Astrocyte (in vitro differentiated cells and primary cell): ENCODE measurements around the gene FOXJ3. TPM values are rescaled to one million over a fixed set of nuclear protein-coding genes. Genes with fewer than 3 reads are reported as not detected.
A peak's percentile ranks its signal among the peaks of the same experiment; 100 is the strongest.

Source experiments
- DNase-seq: peaks from one replicate; pipeline ENCODE4 v3.0.0-alpha.2; 2010; ENCODE audit warnings: low read depth
- FAIRE-seq: peaks from 2 replicates; lab custom pipeline; 2011; peaks lifted over from hg19 to GRCh38; lab: Jason Lieb, UNC
- H2AFZ ChIP-seq: 2 replicates; pipeline ENCODE4 v1.6.0; 2012; ENCODE audit warnings: low read depth, low read length, inconsistent platforms
- H3K27ac ChIP-seq: 2 replicates; pipeline ENCODE4 v1.5.1; 2011; ENCODE audit warnings: low read depth, low read length, inconsistent platforms
- H3K27me3 ChIP-seq: 2 replicates; pipeline ENCODE4 v1.6.0; 2011; ENCODE audit warnings: low read length, inconsistent platforms; ENCODE audit not compliant: insufficient read depth
- H3K36me3 ChIP-seq: 2 replicates; pipeline ENCODE4 v1.5.1; 2011; ENCODE audit warnings: low read length, inconsistent platforms; ENCODE audit not compliant: insufficient read depth
- H3K4me1 ChIP-seq: 2 replicates; pipeline ENCODE4 v1.5.1; 2011; ENCODE audit warnings: low read length, inconsistent platforms; ENCODE audit not compliant: insufficient read depth
- H3K4me2 ChIP-seq: 2 replicates; pipeline ENCODE4 v1.6.0; 2012; ENCODE audit warnings: low read length, inconsistent platforms
- H3K4me3 ChIP-seq: 2 replicates; pipeline ENCODE4 v1.5.1; 2011; ENCODE audit warnings: low read depth, mild to moderate bottlenecking, low read length, inconsistent platforms; ENCODE audit not compliant: insufficient read depth
- H3K79me2 ChIP-seq: 2 replicates; pipeline ENCODE4 v1.6.0; 2012; ENCODE audit warnings: mild to moderate bottlenecking, low read length, inconsistent platforms; ENCODE audit not compliant: insufficient read depth
- H3K9ac ChIP-seq: 2 replicates; pipeline ENCODE4 v1.6.0; 2012; ENCODE audit warnings: mild to moderate bottlenecking, low read length, inconsistent platforms
- H3K9me3 ChIP-seq: 2 replicates; pipeline ENCODE4 v1.5.1; 2012; ENCODE audit warnings: low read depth, mild to moderate bottlenecking, low read length, inconsistent platforms; ENCODE audit not compliant: insufficient read depth
- H4K20me1 ChIP-seq: 2 replicates; pipeline ENCODE4 v1.6.0; 2012; ENCODE audit warnings: low read length, inconsistent platforms; ENCODE audit not compliant: insufficient read depth
- H3K27ac Mint-ChIP-seq: one replicate; pipeline ENCODE4 v1.8.0; 2021; ENCODE audit warnings: mild to moderate bottlenecking, mixed read lengths; ENCODE audit not compliant: unreplicated experiment
- H3K27me3 Mint-ChIP-seq: one replicate; pipeline ENCODE4 v1.8.0; 2021; ENCODE audit warnings: low read depth, mixed read lengths; ENCODE audit not compliant: unreplicated experiment
- H3K36me3 Mint-ChIP-seq: one replicate; pipeline ENCODE4 v1.8.0; 2021; ENCODE audit warnings: low read depth, mixed read lengths; ENCODE audit not compliant: unreplicated experiment
- H3K4me1 Mint-ChIP-seq: one replicate; pipeline ENCODE4 v1.8.0; 2021; ENCODE audit warnings: low read depth, mixed read lengths; ENCODE audit not compliant: unreplicated experiment
- H3K4me3 Mint-ChIP-seq: one replicate; pipeline ENCODE4 v1.8.0; 2021; ENCODE audit warnings: mild to moderate bottlenecking, moderate library complexity, mixed read lengths; ENCODE audit not compliant: unreplicated experiment
- H3K9me3 Mint-ChIP-seq: one replicate; pipeline ENCODE4 v1.8.0; 2021; ENCODE audit warnings: mild to moderate bottlenecking, mixed read lengths; ENCODE audit not compliant: unreplicated experiment
- CTCF ChIP-seq: IDR thresholded peaks from 2 replicates; pipeline ENCODE4 v1.5.1; 2011; ENCODE audit warnings: low read depth, mild to moderate bottlenecking, inconsistent platforms, low read length, moderate library complexity; ENCODE audit not compliant: insufficient read depth
- EZH2 ChIP-seq: IDR thresholded peaks from 2 replicates; pipeline ENCODE4 v1.6.1; 2012; ENCODE audit warnings: mild to moderate bottlenecking, low read length, inconsistent platforms; ENCODE audit not compliant: insufficient read depth
- total RNA-seq: library from RNA; stranded (reverse); gene quantifications from 2 replicates; pipeline ENCODE4 v1.2.1, GENCODE V29; 2021

FOXJ3 gene
- total RNA-seq, 1 donor from 2014 or later = 41.9 TPM

GRCh38 chr1:42145764-42146625, 189.0 kb downstream of the FOXJ3 start:
- no peak for FAIRE-seq

GRCh38 chr1:42145389-42145716, 189.7 kb downstream of the FOXJ3 start:
- TF ChIP-seq CTCF (no peak), EZH2 (peak; percentile 3)
- no peak overlapping the region for H3K27ac ChIP-seq
- FAIRE-seq (no peak), DNase-seq (no peak)
- H4K20me1 ChIP-seq = no peaks in the 10 kb centered on the region
- no peaks in the 10 kb centered on the region for H3K79me2 ChIP-seq
- H3K27me3 ChIP-seq = peaks cover 36% of the 10 kb centered on the region
- H3K4me2 ChIP-seq = no peak overlapping the region
- no peak overlapping the region for H3K9ac ChIP-seq
- H3K4me1 ChIP-seq = no peaks in the 10 kb centered on the region
- Mint-ChIP-seq H3K36me3 (no peaks in the 10 kb centered on the region), H3K27me3 (peaks cover 24% of the 10 kb centered on the region), H3K27ac (no peak overlapping the region), H3K4me3 (no peak overlapping the region), H3K4me1 (peaks cover 2% of the 10 kb centered on the region), H3K9me3 (no peaks in the 10 kb centered on the region)
- no peaks in the 10 kb centered on the region for H3K9me3 ChIP-seq
- H3K4me3 ChIP-seq = no peak overlapping the region
- no peaks in the 10 kb centered on the region for H3K36me3 ChIP-seq
- H2AFZ ChIP-seq = no peak overlapping the region

More at GRCh38 chr1:42145764-42146625, 189.0 kb downstream of the FOXJ3 start:
- Mint-ChIP-seq H3K4me1 (peaks cover 2% of the 10 kb centered on the region), H3K9me3 (peaks cover 2% of the 10 kb centered on the region), H3K4me3 (no peak overlapping the region), H3K27me3 (peaks cover 30% of the 10 kb centered on the region), H3K27ac (no peak overlapping the region), H3K36me3 (no peaks in the 10 kb centered on the region)
- peak overlapping the region; percentile 51 for H3K4me2 ChIP-seq
- H3K79me2 ChIP-seq = no peaks in the 10 kb centered on the region
- H3K27me3 ChIP-seq = peaks cover 36% of the 10 kb centered on the region
- no peaks in the 10 kb centered on the region for H3K36me3 ChIP-seq
- H4K20me1 ChIP-seq = no peaks in the 10 kb centered on the region
- H3K4me3 ChIP-seq = no peak overlapping the region
- no peaks in the 10 kb centered on the region for H3K9me3 ChIP-seq
- DNase-seq = no peak
- no peak overlapping the region for H3K9ac ChIP-seq
- H3K4me1 ChIP-seq = no peaks in the 10 kb centered on the region
- TF ChIP-seq CTCF (no peak), EZH2 (peak; percentile 14)
- H3K27ac ChIP-seq = no peak overlapping the region
- peak overlapping the region; percentile 26 for H2AFZ ChIP-seq
